HepG2 (cell line): ENCODE measurements around the gene AGBL3. TPM values are rescaled to one million over a fixed set of nuclear protein-coding genes. Genes with fewer than 3 reads are reported as not detected.

ENCODE experiments used
- ATAC-seq: fragments of 200-7000 bp; cut with Tn5 transposase; 3 replicates; pipeline ENCODE4 v1.9.1; 2020; ENCODE audit warnings: mild to moderate bottlenecking, moderate library complexity
- BruUV-seq: library from RNA; stranded (reverse); fragments of 400-500 nt; replicated peaks from 2 replicates; lab custom pipeline; 2021; lab: Mats Ljungman, UMichigan
- CTCF ChIA-PET: fragments of 300-600 bp; formaldehyde crosslinking; extraction: SDS; loops from one replicate; lab custom pipeline; 2021; ENCODE audit warnings: low total read pairs, inconsistent platforms, low intra/inter-chr PET ratio; lab: Yijun Ruan, JAX
- POLR2A ChIA-PET: fragments of 350-600 bp; sonication (Branson Sonifier 250); formaldehyde crosslinking; loops from one replicate; lab custom pipeline; 2020; ENCODE audit warnings: antibody characterized with exemption, inconsistent platforms; lab: Yijun Ruan, JAX
- DNase-seq: peaks from one replicate; pipeline ENCODE4 v3.0.0-alpha.2; 2015; ENCODE audit warnings: low spot score
- FAIRE-seq: peaks from 3 replicates; lab custom pipeline; 2011; peaks lifted over from hg19 to GRCh38; lab: Jason Lieb, UNC
- H2AFZ ChIP-seq: one replicate; pipeline ENCODE4 v1.6.1; 2011; ENCODE audit warnings: low read length, inconsistent platforms
- H3K27ac ChIP-seq: fragments of 300-600 bp; 3 replicates; pipeline ENCODE4 v1.8.0; 2011; ENCODE audit warnings: mixed run types, mild to moderate bottlenecking, mixed read lengths, low read length, inconsistent platforms; ENCODE audit not compliant: insufficient read depth; ENCODE audit errors: extremely low read length
- H3K27me3 ChIP-seq, 2 experiments: fragments of 200-600 bp in 1 of 2; 2 replicates in 1 of 2; 3 replicates in 1 of 2; pipeline versions ENCODE4 v1.6.0 to v1.8.0; 2011; ENCODE audit warnings: low read length in 2 of 2, mild to moderate bottlenecking in 2 of 2, moderate library complexity in 2 of 2, inconsistent platforms in 1 of 2; ENCODE audit not compliant: insufficient read depth in 2 of 2, control insufficient read depth in 1 of 2
- H3K36me3 ChIP-seq, 2 experiments: fragments of 200-600 bp in 1 of 2; replicated peaks in 1 of 2; 2 replicates in 1 of 2; 3 replicates in 1 of 2; pipeline versions ENCODE4 v1.5.1 to v1.8.0; 2011; ENCODE audit warnings: low read length in 2 of 2, inconsistent platforms in 1 of 2; ENCODE audit not compliant: insufficient read depth in 2 of 2, control insufficient read depth in 1 of 2
- H3K4me1 ChIP-seq: 2 replicates; pipeline ENCODE4 v1.5.1; 2012; ENCODE audit warnings: low read length, inconsistent platforms; ENCODE audit not compliant: insufficient read depth
- H3K4me2 ChIP-seq: 2 replicates; pipeline ENCODE4 v1.6.0; 2011; ENCODE audit warnings: low read depth, low read length, inconsistent platforms
- H3K4me3 ChIP-seq, 3 experiments: fragments of 200-600 bp in 1 of 3; sonication (generic), shearing (Covaris generic) in 1 of 3; replicated peaks in 1 of 3; 2 replicates each; pipeline ENCODE4 v1.5.1; 2011 to 2016; ENCODE audit warnings: low read length in 3 of 3, inconsistent platforms in 2 of 3, low read depth in 2 of 3, mild to moderate bottlenecking in 2 of 3, control low read depth in 1 of 3, mixed read lengths in 1 of 3; ENCODE audit not compliant: insufficient read depth in 1 of 3
- H3K79me2 ChIP-seq: one replicate; pipeline ENCODE4 v1.6.1; 2011; ENCODE audit warnings: low read length, inconsistent platforms; ENCODE audit not compliant: insufficient read depth
- H3K9ac ChIP-seq: 2 replicates; pipeline ENCODE4 v1.6.0; 2011; ENCODE audit warnings: mild to moderate bottlenecking, low read depth, low read length, inconsistent platforms; ENCODE audit not compliant: insufficient read depth
- H3K9me3 ChIP-seq: 2 replicates; pipeline ENCODE4 v1.5.1; 2012; ENCODE audit warnings: mild to moderate bottlenecking, low read length
- H4K20me1 ChIP-seq: 2 replicates; pipeline ENCODE4 v1.6.0; 2011; ENCODE audit warnings: inconsistent platforms, mild to moderate bottlenecking, low read length, moderate library complexity; ENCODE audit not compliant: insufficient read depth
- ATM ChIP-seq: fragments of 450-650 bp; IDR thresholded peaks from 2 replicates; pipeline ENCODE4 v1.7.1; 2017; ENCODE audit warnings: mild to moderate bottlenecking, borderline replicate concordance
- GATAD2A ChIP-seq: IDR thresholded peaks from 2 replicates; pipeline ENCODE4 v1.6.1; 2016
- HMG20A ChIP-seq: IDR thresholded peaks from 2 replicates; pipeline ENCODE4 v1.6.1; 2016; ENCODE audit warnings: borderline replicate concordance
- TEAD3 ChIP-seq: optimal IDR thresholded peaks from 2 replicates; pipeline ENCODE3; 2016; ENCODE audit warnings: borderline replicate concordance
- TFAP4 ChIP-seq: sonication (generic); IDR thresholded peaks from 2 replicates; pipeline ENCODE4 v1.6.1; 2016; ENCODE audit warnings: low read depth, borderline replicate concordance
- ZBTB20 ChIP-seq: sonication (generic); formaldehyde crosslinking; IDR thresholded peaks from 2 replicates; pipeline ENCODE4 v1.8.1; 2023; ENCODE audit warnings: missing genetic modification reagents, low read depth, mild to moderate bottlenecking, borderline replicate concordance
- ZBTB38 ChIP-seq: sonication (generic); formaldehyde crosslinking; IDR thresholded peaks from 2 replicates; pipeline ENCODE4 v1.5.1; 2020; ENCODE audit warnings: mild to moderate bottlenecking, missing genetic modification reagents
- ZC3H4 ChIP-seq: sonication (generic); formaldehyde crosslinking; IDR thresholded peaks from 2 replicates; pipeline ENCODE4 v1.4.0; 2020; ENCODE audit warnings: missing genetic modification reagents, borderline replicate concordance
- ZNF33B ChIP-seq: sonication (generic); formaldehyde crosslinking; IDR thresholded peaks from 2 replicates; pipeline ENCODE4 v1.5.1; 2020; ENCODE audit warnings: mild to moderate bottlenecking, missing genetic modification reagents
- ZNF543 ChIP-seq: sonication (generic); formaldehyde crosslinking; IDR thresholded peaks from 2 replicates; pipeline ENCODE4 v1.4.0; 2020; ENCODE audit warnings: mild to moderate bottlenecking, missing genetic modification reagents
- WGBS: methylation state at CpG from one replicate; pipeline ENCODE4 v1.1.6; 2017; ENCODE audit warnings: low lambda C conversion rate; 5-methylcytosine and 5-hydroxymethylcytosine counted together
- in situ Hi-C: cut with HindIII; loops from 2 replicates; pipeline ENCODE4 v1.10.0; 2017; ENCODE audit warnings: low pct_unique_long_range_greater_than_20kb; ENCODE audit not compliant: extremely low pct_ligation_motif_present
- intact Hi-C: fragments of 100-400 bp; cut with micrococcal nuclease; formaldehyde crosslinking; loops from one replicate; pipeline ENCODE4 v1.10.0; 2022; ENCODE audit not compliant: unreplicated experiment
- polyA plus RNA-seq, 8 experiments: library from polyadenylated mRNA; depleted of rRNA in 3 of 8; stranded (reverse) in 7 of 8; unstranded in 1 of 8; fragments of >200 nt; fragmentation: Illumina TruSeq in 4 of 8; extraction: Trizol in 4 of 8; gene quantifications; 2 replicates each; pipeline versions ENCODE4 v1.2.1 to v1.2.3, GENCODE V29; 2011 to 2016; ENCODE audit warnings: low read depth in 4 of 8, missing spikeins in 1 of 8, mixed read lengths in 1 of 8; ENCODE audit not compliant: insufficient read depth in 1 of 8
- total RNA-seq, 5 experiments: library from RNA; depleted of rRNA; stranded (reverse); fragments of >200 nt; fragmentation: Illumina TruSeq; extraction: Trizol; gene quantifications; 2 replicates each; pipeline ENCODE4 v1.2.3, GENCODE V29; 2016; ENCODE audit warnings: low read depth in 1 of 5
- TF ChIP-seq, protein P1 (sequence below): sonication (generic); formaldehyde crosslinking; IDR thresholded peaks from 2 replicates; pipeline ENCODE4 v1.5.1; 2020; ENCODE audit warnings: missing genetic modification reagents, mild to moderate bottlenecking, borderline replicate concordance

AGBL3 gene
- total and polyA plus RNA-seq, 2 of the 13 experiments (the other 11 are each of a cell fraction or from before 2014, with no cell fraction given): 2.2 to 7.2 TPM

GRCh38 chr7:134992626-134993179 is 6.4 kb downstream of the AGBL3 start:
- FAIRE-seq (no peak), ATAC-seq (no peak), DNase-seq (no peak)
- CTCF ChIA-PET: no interaction called here
- in situ Hi-C loops (loop anchor here (5.0 kb wide), 1 partner anchor 175 kb away; no protein-coding TSS in a partner anchor), intact Hi-C loops (loop anchor here (5.0 kb wide), 1 partner anchor 90 kb away; no protein-coding TSS in a partner anchor)
- 77% methylated on average over 6 of the region's 6 CpGs for WGBS
- Histone ChIP-seq H3K4me1 (peaks cover 93% of the 10 kb centered on the region), H3K9me3 (no peaks in the 10 kb centered on the region), H3K4me2 (peak overlapping the region; percentile 80), H3K9ac (peak overlapping the region; percentile 62), H3K79me2 (peaks cover 36% of the 10 kb centered on the region), H2AFZ (no peak overlapping the region), H3K27ac (peak overlapping the region; percentile 96), H4K20me1 (no peaks in the 10 kb centered on the region), H3K4me3 (peak overlapping the region in 1 of 3 experiments; percentile 31; a peak in 1 of 6 replicates), H3K27me3 (no peaks in the 10 kb centered on the region; a peak in 1 of 5 replicates)
- POLR2A ChIA-PET: interaction anchor here (0.8 to 2.3 kb wide), 10 partner anchors 8 to 178 kb away, joined by 3 to 18 read pairs (median 4); partner anchors contain the start of genes CYREN and TMEM140
- 0 out of 2 replicates have a peak, but pooled peaks have one; percentile 22 for TF ChIP-seq HMG20A (CRISPR knock-in tag)
- no peak for TF ChIP-seq ZNF33B
- peak; percentile 29 for TF ChIP-seq TEAD3
- 0 out of 2 replicates have a peak, but pooled peaks have one; percentile 38 for TF ChIP-seq ZC3H4 (CRISPR knock-in tag)
- TF ChIP-seq, protein P1, sequence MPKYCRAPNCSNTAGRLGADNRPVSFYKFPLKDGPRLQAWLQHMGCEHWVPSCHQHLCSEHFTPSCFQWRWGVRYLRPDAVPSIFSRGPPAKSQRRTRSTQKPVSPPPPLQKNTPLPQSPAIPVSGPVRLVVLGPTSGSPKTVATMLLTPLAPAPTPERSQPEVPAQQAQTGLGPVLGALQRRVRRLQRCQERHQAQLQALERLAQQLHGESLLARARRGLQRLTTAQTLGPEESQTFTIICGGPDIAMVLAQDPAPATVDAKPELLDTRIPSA (CRISPR knock-in tag): no peak
- peak; percentile 61 for TF ChIP-seq ZBTB38
- TF ChIP-seq ZNF543 (CRISPR knock-in tag): no peak
- peak; percentile 46; the same call in 1 of the 2 replicates for TF ChIP-seq TFAP4
- no peak for TF ChIP-seq ATM
- TF ChIP-seq GATAD2A (CRISPR knock-in tag): 0 out of 2 replicates have a peak, but pooled peaks have one; percentile 17
- 0 out of 2 replicates have a peak, but pooled peaks have one; percentile 20 for TF ChIP-seq ZBTB20
- TF ChIP-seq, all 625 proteins: peak for 7
- no TSS peak for BruUV-seq
- peaks cover 0 to 6% of the 10 kb centered on the region in 2 experiments; a peak in 1 of 5 replicates for H3K36me3 ChIP-seq
